PC-9 (cell line): ENCODE data around the gene CDH13. TPM values are rescaled to one million over a fixed set of nuclear protein-coding genes. Genes with fewer than 3 reads are reported as not detected.

ENCODE experiments used
- BruUV-seq: library from RNA; stranded (reverse); fragments of 400-500 nt; replicated peaks from 2 replicates; lab custom pipeline; 2021; lab: Mats Ljungman, UMichigan
- CTCF ChIA-PET: fragments of 300-600 bp; sonication (Branson Sonifier 250); formaldehyde crosslinking; loops from one replicate; lab custom pipeline; 2022; ENCODE audit warnings: antibody characterized with exemption; lab: Charles Lee
- POLR2A ChIA-PET: fragments of 300-600 bp; sonication (Branson Sonifier 250); formaldehyde crosslinking; loops from one replicate; lab custom pipeline; 2022; ENCODE audit warnings: antibody characterized with exemption; ENCODE audit not compliant: unreplicated experiment; lab: Charles Lee
- DNase-seq, 2 experiments: peaks; one replicate each; pipeline versions ENCODE4 v3.0.0 to v3.0.0-alpha.2; 2015 to 2022; ENCODE audit warnings: mixed read lengths in 1 of 2
- H2AFZ ChIP-seq: fragments of 200-600 bp; sonication (generic); 2 replicates; pipeline ENCODE4 v1.8.1; 2017; ENCODE audit warnings: antibody characterized with exemption
- H3F3A ChIP-seq: fragments of 200-600 bp; sonication (generic); 2 replicates; pipeline ENCODE4 v1.8.1; 2017; ENCODE audit warnings: antibody characterized with exemption, mild to moderate bottlenecking, low read depth; ENCODE audit not compliant: insufficient read depth
- H3K27ac ChIP-seq: fragments of 200-600 bp; sonication (generic); 2 replicates; pipeline ENCODE4 v1.6.1; 2016; ENCODE audit warnings: mixed run types
- H3K27me3 ChIP-seq: fragments of 200-600 bp; sonication (generic); 2 replicates; pipeline ENCODE4 v1.6.1; 2016; ENCODE audit warnings: low read depth, mixed run types; ENCODE audit not compliant: insufficient read depth
- H3K36me3 ChIP-seq: fragments of 200-600 bp; sonication (generic); 2 replicates; pipeline ENCODE4 v1.6.1; 2016; ENCODE audit warnings: low read depth, mixed run types
- H3K4me1 ChIP-seq: fragments of 200-600 bp; sonication (generic); replicated peaks from 2 replicates; pipeline ENCODE4 v1.6.1; 2016; ENCODE audit warnings: mixed run types; ENCODE audit not compliant: insufficient read depth
- H3K4me2 ChIP-seq: fragments of 200-600 bp; sonication (generic); 2 replicates; pipeline ENCODE4 v1.6.1; 2017; ENCODE audit warnings: mixed run types
- H3K4me3 ChIP-seq: fragments of 200-600 bp; sonication (generic); 2 replicates; pipeline ENCODE4 v1.6.1; 2016; ENCODE audit warnings: mixed run types
- H3K79me2 ChIP-seq: fragments of 200-600 bp; sonication (generic); 2 replicates; pipeline ENCODE4 v1.6.1; 2017; ENCODE audit warnings: low read depth, mixed run types
- H3K9me2 ChIP-seq: fragments of 200-600 bp; sonication (generic); 2 replicates; pipeline ENCODE4 v1.8.1; 2017; ENCODE audit warnings: mild to moderate bottlenecking; ENCODE audit not compliant: insufficient read depth
- H3K9me3 ChIP-seq: fragments of 200-600 bp; sonication (generic); 2 replicates; pipeline ENCODE4 v1.8.1; 2016; ENCODE audit warnings: low read depth; ENCODE audit not compliant: insufficient read depth
- H4K20me1 ChIP-seq: fragments of 200-600 bp; sonication (generic); 2 replicates; pipeline ENCODE4 v1.8.1; 2017; ENCODE audit not compliant: insufficient read depth
- CTCF ChIP-seq: fragments of 200-600 bp; sonication (generic); conservative IDR thresholded peaks from 2 replicates; pipeline ENCODE4 v1.6.1; 2017; ENCODE audit warnings: mixed run types, antibody characterized with exemption, mild to moderate bottlenecking, moderate library complexity
- EZH2 ChIP-seq: fragments of 200-600 bp; sonication (generic); IDR thresholded peaks from 2 replicates; pipeline ENCODE4 v1.8.0; 2017; ENCODE audit warnings: antibody characterized with exemption, low read depth
- intact Hi-C: fragments of 100-400 bp; cut with micrococcal nuclease; formaldehyde crosslinking; loops from one replicate; pipeline ENCODE4 v1.10.0; 2022; ENCODE audit not compliant: unreplicated experiment
- total RNA-seq: library from RNA; stranded (reverse); gene quantifications from 2 replicates; pipeline ENCODE4 v1.2.3, GENCODE V29; 2021

Gene CDH13
- total RNA-seq, 1 experiment from 2014 or later = 0.24 TPM

DNA sequence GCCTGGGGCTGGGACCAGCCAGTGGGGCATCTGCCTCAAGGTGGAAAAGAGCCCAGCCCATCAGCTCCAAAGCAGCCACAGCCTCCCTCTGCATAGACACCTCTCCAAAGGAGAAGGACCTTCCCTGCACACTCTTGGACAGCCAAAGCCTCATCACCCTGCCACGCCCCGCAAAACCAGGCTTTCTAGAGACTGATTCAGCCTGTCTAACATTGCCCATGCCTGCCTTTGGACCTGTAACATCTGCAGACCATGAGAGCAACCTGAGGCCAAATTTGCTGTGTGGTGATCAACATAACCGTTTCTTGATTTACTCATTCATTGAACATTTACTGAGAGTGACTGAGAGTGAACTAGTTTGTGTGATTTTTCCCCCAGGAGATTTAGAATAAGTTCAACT lies 961.3 kb downstream of the CDH13 start:
- no peak overlapping the region for H3K4me3 ChIP-seq
- H3K79me2 ChIP-seq = no peaks in the 10 kb centered on the region
- no peaks in the 10 kb centered on the region for H3K9me3 ChIP-seq
- intact Hi-C loops = no loop called here
- H3K27me3 ChIP-seq = peaks cover 70% of the 10 kb centered on the region
- no peaks in the 10 kb centered on the region for H3K36me3 ChIP-seq
- H4K20me1 ChIP-seq = no peaks in the 10 kb centered on the region
- no peak for DNase-seq
- TF ChIP-seq EZH2 (no peak), CTCF (no peak)
- no peak overlapping the region for H3K4me2 ChIP-seq
- H3K9me2 ChIP-seq = no peaks in the 10 kb centered on the region
- ChIA-PET POLR2A (no interaction called here), CTCF (no interaction called here)
- H3K4me1 ChIP-seq = no peaks in the 10 kb centered on the region
- no peak overlapping the region for H2AFZ ChIP-seq
- BruUV-seq = no TSS peak
- H3K27ac ChIP-seq = no peak overlapping the region
- no peaks in the 10 kb centered on the region for H3F3A ChIP-seq

DNA sequence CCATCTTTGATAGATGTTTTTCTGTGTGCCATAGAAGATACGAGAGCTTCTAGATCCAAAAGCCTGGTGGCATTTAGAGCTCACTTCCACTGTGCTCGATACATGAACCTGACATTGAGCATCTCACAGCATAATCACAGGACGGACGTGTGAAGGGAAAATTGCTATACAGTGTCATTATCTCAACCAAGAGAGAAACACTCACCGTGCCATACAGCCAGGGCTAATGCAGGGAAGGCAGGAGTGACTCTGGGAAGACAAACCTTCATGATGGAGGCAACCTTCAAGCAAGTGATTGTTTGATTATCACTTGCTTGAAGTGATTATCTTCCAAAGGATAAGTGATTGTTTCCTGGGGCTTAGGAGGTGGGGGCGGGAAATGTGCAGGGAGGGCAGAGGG lies 962.8 kb downstream of the CDH13 start:
- Histone ChIP-seq H3K9me2 (no peaks in the 10 kb centered on the region), H3K79me2 (no peaks in the 10 kb centered on the region), H4K20me1 (no peaks in the 10 kb centered on the region), H3K27ac (no peak overlapping the region), H3F3A (no peaks in the 10 kb centered on the region), H3K4me3 (no peak overlapping the region), H3K4me1 (no peaks in the 10 kb centered on the region), H3K4me2 (no peak overlapping the region), H2AFZ (no peak overlapping the region), H3K36me3 (no peaks in the 10 kb centered on the region), H3K27me3 (peaks cover 63% of the 10 kb centered on the region), H3K9me3 (no peaks in the 10 kb centered on the region)
- ChIA-PET POLR2A (no interaction called here), CTCF (no interaction called here)
- BruUV-seq = no TSS peak
- intact Hi-C loops = no loop called here
- TF ChIP-seq CTCF (no peak), EZH2 (no peak)
- DNase-seq = no peak

DNA sequence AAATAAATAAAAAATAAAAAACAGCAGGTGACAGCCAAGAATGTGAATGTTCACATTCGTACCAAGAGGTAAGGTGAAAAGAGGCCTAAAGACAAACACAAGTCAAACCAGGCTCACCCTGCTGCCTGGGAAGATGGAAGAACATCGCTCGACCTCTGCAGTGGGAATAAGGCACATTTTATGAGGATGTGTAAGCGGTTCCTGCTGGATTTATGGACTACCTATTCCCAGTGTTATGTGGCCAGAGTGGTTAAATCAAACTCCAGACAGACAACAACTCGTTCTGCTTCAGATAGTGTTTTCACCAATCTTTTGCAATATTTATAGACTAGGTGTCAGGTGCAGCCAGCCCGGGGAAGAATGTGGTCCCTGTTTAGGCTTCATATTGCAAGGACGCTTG lies 966.0 kb downstream of the CDH13 start:
- no TSS peak for BruUV-seq
- POLR2A ChIA-PET = no interaction called here
- CTCF ChIA-PET = no interaction called here

More for the DNA sequence above, 966.0 kb downstream of the CDH13 start:
- Histone ChIP-seq H3K4me1 (no peaks in the 10 kb centered on the region), H3K27me3 (peaks cover 32% of the 10 kb centered on the region), H4K20me1 (no peaks in the 10 kb centered on the region), H3K36me3 (no peaks in the 10 kb centered on the region), H3K9me3 (no peaks in the 10 kb centered on the region), H3F3A (no peaks in the 10 kb centered on the region), H2AFZ (no peak overlapping the region), H3K4me3 (no peak overlapping the region), H3K27ac (no peak overlapping the region), H3K9me2 (no peaks in the 10 kb centered on the region), H3K4me2 (no peak overlapping the region), H3K79me2 (no peaks in the 10 kb centered on the region)
- intact Hi-C loops = no loop called here
- DNase-seq = no peak
- TF ChIP-seq EZH2 = no peak
